NCI-H2107 (cell line): ENCODE data around the gene ABCA13.
"Not testable (repeated sequence)": the region's sequence is repeated elsewhere in the genome, so short reads cannot be mapped to it uniquely, and the experiment has no call there.

ENCODE experiments used
- DNase-seq: peaks from one replicate; lab custom pipeline; 2025; lab: John Stamatoyannopoulos, UW

ABCA13 gene

DNA sequence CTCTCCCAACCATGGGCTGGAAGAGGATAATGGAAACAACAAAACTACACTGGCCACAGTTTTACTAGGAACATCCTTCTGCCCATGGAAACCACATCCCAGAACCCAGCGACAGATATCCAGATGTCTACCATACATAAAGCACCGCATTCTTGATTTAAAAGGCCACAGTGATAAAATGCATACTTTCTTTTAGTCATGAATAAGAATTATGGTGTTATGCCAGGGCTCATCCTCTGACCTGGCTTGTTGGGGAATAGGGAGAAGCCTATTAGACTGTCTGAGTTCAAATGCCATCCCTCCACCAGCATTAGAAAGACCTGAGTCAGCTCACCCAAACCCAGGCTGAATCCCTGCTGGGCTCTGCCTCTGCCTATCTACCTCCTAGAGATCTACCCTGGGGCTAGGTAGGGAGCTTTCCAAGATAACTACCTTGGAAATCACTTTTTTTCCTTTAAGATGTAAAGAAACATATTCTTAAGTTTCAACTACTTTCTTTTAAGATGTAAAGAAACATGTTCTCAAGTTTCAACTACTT, 5.2 kb downstream of the ABCA13 start:
- no peak for DNase-seq

DNA sequence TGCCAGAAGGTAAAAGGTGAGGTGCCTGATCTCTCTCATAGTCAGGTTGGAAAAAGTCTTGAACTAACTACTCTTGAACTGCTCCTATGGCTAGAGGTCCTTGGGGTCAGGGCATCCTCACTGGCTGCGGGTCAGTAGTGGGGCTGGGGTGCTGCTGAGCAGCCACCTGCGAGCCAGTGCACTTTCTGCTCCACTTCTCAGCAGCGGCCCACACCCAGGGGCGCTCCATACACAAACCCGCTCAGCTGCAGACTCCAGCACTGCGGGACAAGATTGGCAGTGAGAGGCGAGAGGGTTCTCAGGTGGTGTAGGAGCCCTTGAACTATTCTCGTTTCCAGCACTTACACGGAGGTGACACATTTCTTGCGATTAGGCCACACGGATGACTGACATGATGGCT, 6.0 kb downstream of the ABCA13 start:
- no peak for DNase-seq

DNA sequence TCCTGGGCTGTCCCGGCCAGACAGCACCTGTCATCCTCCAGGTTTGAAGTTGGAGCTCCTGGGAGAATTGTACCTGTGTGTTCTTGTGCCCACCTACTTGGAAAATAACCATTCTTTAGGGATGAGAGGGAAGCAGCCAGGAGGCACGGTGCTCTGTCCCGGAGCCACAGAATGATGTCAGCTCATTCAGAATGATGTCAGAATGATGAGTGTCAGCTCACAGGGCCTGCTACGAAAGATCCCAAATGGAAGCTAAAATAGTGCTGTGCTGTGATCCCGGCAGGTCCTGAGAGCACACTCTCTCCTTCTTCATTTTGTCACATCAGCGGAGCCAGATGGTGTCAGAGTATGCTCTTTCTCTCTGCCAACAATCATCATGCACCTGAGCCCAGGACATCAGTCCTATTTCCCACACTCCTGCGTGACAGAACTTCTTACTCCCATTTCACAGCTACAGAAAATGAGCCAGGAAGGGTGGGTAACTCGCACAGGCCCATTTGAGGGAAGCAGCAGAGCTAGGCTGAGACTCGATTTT, 8.3 kb downstream of the ABCA13 start:
- no peak for DNase-seq

- DNase-seq: no peak
Measured at GRCh38 chr7:48180981-48181380, 9.7 kb downstream of the ABCA13 start.

DNA sequence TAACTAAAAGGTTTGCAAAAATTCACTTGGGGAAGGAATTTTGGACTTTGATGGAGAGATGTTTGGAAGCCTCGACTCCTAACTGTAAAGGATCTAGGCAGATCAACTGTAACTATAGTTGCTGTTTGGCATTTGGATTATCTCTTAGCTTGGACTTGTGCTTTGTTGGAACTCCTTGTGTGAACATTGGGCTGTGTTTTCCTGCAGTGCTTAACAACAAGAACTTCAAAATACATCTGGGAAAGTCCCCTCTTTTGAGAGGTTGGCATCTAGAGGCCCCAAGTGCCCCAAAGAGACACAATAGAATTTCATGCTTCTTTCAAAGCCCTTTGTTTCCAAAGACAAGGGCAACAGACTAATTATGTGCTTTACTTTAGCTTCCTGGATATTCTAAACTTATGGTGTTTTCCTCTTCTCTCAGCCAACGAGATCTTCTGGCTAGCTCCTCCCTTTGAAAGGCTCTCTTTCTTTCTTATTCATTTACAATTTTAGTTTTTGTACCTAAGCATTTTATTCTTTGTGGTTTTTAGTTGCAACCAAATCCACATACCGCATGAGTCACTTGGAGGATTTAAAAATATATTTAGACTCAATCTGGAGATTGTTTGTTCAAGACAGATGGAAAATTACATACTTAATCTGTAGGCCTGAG, 11.6 kb downstream of the ABCA13 start:
- no peak for DNase-seq

DNA sequence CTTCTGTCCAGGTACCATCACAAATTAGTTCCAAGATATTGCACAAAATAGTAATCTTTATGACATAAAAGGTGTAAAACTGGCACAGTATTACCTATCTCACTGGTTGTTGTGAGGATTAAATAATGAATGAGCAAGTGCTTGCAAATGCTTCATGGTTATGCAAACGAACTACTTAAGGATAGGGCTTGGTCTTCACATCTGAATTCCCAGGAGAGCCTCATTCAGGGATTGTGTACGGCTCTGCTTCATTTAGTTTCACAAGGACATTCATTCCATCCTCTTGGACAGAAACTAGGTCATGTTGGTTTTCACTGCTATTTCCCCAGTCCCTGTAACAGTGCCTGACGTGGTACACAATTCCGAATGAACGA, 12.1 kb downstream of the ABCA13 start:
- no peak for DNase-seq

DNA sequence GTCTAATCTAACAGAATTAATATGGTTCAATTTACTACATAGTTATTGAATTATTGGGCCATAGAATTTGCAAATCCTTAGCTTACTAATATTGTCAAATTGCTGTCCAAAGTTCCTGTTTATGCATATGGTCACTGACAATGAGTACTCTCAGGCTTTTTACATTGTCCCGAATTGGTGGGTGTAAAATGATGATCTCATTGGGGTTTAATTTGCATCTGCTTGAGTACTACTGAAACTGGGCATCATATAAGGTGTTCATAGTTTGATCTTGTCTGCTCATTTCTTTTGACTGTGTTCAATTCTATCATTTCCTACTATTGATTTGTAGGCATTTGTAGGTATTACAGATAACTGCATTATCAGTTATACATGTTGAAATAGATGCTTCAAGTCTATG, 12.7 kb downstream of the ABCA13 start:
- DNase-seq: no peak

DNA sequence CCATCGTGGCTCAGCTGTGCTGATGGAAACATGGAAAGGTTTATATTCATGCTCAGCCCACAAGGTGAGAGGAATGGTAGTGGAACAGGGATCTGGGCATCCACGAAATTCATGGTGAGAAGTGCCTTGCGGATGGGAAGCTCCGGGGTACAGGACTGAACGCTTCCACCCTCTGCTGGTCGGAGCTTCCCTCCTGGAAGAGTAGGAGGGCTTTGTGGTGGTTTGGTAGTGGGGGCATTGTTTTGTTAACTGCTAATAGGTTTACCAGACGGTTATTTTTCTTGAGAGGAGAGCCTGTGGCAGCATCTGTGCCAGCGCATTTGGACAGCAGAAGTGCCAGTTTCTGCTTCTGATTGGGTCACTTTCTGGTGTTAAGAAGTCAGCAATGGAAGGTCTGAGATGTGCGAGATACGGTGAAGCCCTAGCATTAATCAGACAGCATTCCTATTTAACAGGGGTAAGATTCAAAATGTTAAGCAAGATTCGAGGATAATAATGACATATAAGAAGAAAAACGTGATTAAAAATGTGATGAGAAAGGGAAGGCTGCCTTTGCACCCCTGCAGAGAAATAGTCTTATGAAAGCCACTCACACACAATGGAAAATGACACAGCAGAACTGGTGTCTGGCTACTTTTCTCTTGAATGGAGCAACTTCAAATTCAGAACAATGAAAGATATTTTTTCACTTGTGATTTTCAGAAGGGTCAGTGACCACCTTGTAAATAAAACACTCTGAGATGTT, 17.7 kb downstream of the ABCA13 start:
- no peak for DNase-seq

DNA sequence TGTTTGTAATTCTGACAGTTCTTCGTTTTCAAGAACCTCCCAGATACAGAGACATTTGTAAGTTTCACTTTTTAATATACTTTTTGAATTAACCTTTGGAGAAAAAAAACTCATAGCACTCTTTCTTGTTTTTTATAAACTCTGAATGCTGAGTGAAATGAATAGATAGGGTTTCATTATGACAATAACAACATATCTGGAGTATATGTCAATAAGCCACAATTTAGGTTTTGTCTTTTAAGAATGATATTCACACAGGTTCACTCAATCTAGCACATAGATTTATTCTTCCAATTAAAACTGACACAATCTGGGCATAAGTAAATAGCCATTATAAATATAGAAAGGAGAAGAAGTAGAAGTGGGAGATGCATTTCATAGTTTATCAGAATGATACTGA, 21.7 kb downstream of the ABCA13 start:
- no peak for DNase-seq

DNA sequence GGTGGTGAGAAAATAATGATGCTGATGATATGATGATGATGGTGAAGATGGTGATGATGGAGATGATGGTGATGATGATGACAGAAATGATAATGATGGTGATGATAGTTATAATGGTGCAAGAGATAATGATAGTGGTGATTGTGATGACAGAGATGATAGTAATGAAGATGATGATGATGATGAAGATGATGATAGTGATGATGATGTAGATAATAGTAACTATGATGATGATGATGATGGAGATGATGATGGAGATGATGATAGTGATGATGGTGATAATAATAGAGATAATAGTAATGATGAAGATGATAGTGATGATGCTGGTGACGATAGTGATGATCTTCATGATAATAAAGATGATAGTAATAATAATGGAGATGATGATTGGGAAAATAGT, 22.2 kb downstream of the ABCA13 start:
- DNase-seq: no peak

GRCh38 chr7:48200946-48201589, 29.8 kb downstream of the ABCA13 start:
- DNase-seq: not testable (repeated sequence)

- DNase-seq: not testable (repeated sequence)
Measured at GRCh38 chr7:48202916-48203315, 31.7 kb downstream of the ABCA13 start.

- DNase-seq: no peak
Measured at GRCh38 chr7:48207155-48207675, 36.0 kb downstream of the ABCA13 start.

DNA sequence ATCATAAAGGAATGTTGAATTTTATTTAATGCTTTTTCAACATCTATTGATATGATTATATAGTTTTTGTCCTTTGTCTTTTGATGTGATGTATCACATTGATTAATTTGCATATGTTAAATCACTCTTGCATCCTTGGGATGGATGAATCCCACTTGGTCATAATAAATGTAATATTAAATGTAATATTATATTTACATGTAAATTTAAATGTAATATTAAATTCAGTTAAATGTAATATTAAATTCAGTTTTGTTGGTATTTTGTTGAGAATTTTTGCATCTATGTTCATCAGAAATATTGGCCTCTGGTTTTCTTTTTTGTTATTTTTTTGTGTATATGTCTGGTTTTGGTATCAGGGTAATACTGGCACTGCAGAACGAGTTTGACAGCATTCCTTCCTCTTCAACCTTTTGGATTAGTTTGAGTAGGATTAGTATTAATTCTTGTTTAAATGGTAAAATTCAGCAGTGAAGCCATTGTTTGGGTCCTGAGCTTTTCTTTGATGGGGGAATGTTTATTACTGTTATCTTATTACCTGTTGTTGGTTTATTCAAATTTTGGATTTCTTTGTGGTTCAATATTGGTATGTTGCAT, 37.8 kb downstream of the ABCA13 start:
- DNase-seq: no peak

DNA sequence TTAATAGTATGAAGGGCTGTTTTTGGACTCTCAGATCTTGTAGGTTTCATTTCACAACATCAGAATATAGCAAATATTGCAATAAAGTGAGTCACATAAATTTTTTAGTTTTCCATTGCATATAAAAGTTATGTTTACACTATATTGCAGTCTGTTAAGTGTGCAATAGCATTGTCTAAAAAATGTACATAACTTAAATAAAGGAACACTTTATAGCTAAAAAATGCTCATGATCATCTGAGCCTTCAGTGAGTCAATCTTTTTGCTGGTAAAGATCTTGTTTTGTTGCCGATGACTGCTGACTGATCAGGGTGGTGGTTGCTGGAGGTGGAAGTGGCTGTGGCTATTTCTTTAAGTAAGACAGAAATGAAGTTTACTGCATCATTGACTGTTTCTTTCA, 42.0 kb downstream of the ABCA13 start:
- no peak for DNase-seq

DNA sequence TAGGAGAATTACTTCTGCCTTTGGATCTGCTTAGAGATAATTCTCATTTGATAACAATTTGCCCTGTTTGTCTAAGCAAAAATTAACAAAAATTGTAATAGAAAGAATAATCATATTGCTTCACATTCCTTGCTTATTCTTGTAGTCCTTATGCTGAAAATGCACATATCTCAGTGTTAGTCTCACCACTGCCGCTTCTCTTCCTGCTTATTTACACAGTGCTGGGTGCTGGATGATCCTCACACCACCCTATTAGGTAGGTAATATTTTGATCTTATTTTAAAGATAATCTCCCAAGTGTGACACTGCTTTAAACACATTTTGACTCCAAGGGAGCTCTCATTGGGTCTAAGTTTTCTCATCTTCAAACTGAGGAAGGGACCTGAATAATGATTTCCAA, 46.0 kb downstream of the ABCA13 start:
- DNase-seq: no peak

DNA sequence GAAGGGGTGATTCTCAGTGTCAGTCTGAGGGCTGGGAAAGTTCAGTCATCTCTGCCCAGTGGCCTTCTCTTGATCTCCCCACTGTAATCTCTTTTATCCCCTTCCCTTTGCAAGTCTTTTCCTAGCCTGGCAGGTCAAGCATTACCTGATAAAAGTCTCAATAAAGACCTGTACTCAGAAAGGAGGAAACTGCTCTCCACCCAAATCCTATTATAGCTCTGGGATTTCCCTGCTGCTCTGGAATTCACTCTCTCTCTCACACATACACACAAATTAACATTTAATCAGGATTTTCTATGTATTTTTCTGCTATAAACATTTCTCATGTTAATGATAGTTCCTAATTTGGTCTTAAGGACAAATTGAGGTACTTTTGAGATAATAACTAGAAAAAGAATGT, 46.5 kb downstream of the ABCA13 start:
- no peak for DNase-seq

DNA sequence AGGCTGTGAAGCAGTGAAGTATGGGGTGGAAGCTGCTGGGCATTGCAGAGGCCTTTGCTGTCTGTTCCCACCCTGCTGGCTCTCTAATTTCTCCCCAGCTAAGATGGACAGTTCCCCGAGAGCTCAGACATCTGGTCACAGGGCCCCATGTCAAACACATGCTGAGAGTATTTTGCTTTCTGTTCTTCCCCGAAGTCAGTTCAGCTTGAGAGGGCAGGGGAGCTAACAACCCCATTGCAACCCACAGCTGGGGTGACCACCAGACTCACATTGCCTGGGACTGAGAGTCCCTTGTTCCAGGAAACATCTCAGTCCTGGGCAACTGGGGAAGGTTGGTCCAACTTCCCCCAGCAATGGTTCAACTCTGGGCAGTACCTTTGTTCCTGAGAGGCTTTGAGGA, 52.8 kb downstream of the ABCA13 start:
- DNase-seq: no peak

GRCh38 chr7:48225101-48225500, 53.8 kb downstream of the ABCA13 start:
- DNase-seq: no peak

- no peak for DNase-seq
Measured at GRCh38 chr7:48237354-48237753, 66.1 kb downstream of the ABCA13 start.

- no peak for DNase-seq
Measured at GRCh38 chr7:48242846-48243245, 71.6 kb downstream of the ABCA13 start.

GRCh38 chr7:48244864-48245271, 73.6 kb downstream of the ABCA13 start:
- DNase-seq: no peak
